H9 (cell line): ENCODE measurements around the gene HOXD11. TPM values are rescaled to one million over a fixed set of nuclear protein-coding genes. Genes with fewer than 3 reads are reported as not detected.

Experiments
- DNase-seq: peaks from one replicate; pipeline ENCODE4 v3.0.0-alpha.2; 2017
- H2AFZ ChIP-seq: one replicate; pipeline ENCODE4 v1.6.1; 2013; ENCODE audit warnings: mild to moderate bottlenecking, low read length, control low read depth, moderate library complexity
- H2AK5ac ChIP-seq: 2 replicates; pipeline ENCODE4 v1.6.1; 2013; ENCODE audit warnings: low read length, control low read depth, mixed read lengths; ENCODE audit not compliant: insufficient read length
- H2BK120ac ChIP-seq: one replicate; pipeline ENCODE4 v1.6.1; 2013; ENCODE audit warnings: low read depth, mild to moderate bottlenecking, low read length, control low read depth, inconsistent platforms; ENCODE audit not compliant: poor library complexity, severe bottlenecking
- H2BK12ac ChIP-seq: 2 replicates; pipeline ENCODE4 v1.6.1; 2013; ENCODE audit warnings: low read length, control low read depth, mixed read lengths, low read depth; ENCODE audit not compliant: insufficient read length
- H2BK15ac ChIP-seq: 2 replicates; pipeline ENCODE4 v1.6.1; 2013; ENCODE audit warnings: low read depth, low read length, control low read depth
- H2BK20ac ChIP-seq: one replicate; pipeline ENCODE4 v1.6.1; 2013; ENCODE audit warnings: low read depth, mild to moderate bottlenecking, low read length, control low read depth, inconsistent platforms; ENCODE audit not compliant: poor library complexity, severe bottlenecking
- H2BK5ac ChIP-seq: 2 replicates; pipeline ENCODE4 v1.6.1; 2013; ENCODE audit warnings: low read length, control low read depth, mixed read lengths; ENCODE audit not compliant: insufficient read length
- H3K14ac ChIP-seq: 2 replicates; pipeline ENCODE4 v1.6.1; 2013; ENCODE audit warnings: low read length, control low read depth; ENCODE audit not compliant: insufficient read depth
- H3K18ac ChIP-seq: 2 replicates; pipeline ENCODE4 v1.6.1; 2013; ENCODE audit warnings: low read depth, mild to moderate bottlenecking, mixed read lengths, low read length, control low read depth; ENCODE audit not compliant: insufficient read length
- H3K23ac ChIP-seq: 2 replicates; pipeline ENCODE4 v1.6.1; 2013; ENCODE audit warnings: low read length, control low read depth, mixed read lengths, low read depth; ENCODE audit not compliant: insufficient read length
- H3K23me2 ChIP-seq: 2 replicates; pipeline ENCODE4 v1.6.1; 2013; ENCODE audit warnings: low read depth, mild to moderate bottlenecking, mixed read lengths, low read length, control low read depth; ENCODE audit not compliant: insufficient read length, poor library complexity, severe bottlenecking
- H3K27ac ChIP-seq: 2 replicates; pipeline ENCODE4 v1.5.1; 2013; ENCODE audit warnings: low read length, control low read depth, mixed read lengths, low read depth; ENCODE audit not compliant: insufficient read length
- H3K27me3 ChIP-seq: 2 replicates; pipeline ENCODE4 v1.6.1; 2013; ENCODE audit warnings: low read length, control low read depth, inconsistent platforms; ENCODE audit not compliant: insufficient read depth
- H3K4ac ChIP-seq: 2 replicates; pipeline ENCODE4 v1.6.1; 2013; ENCODE audit warnings: low read depth, mild to moderate bottlenecking, control low read depth, inconsistent platforms, low read length, moderate library complexity
- H3K4me1 ChIP-seq: 2 replicates; pipeline ENCODE4 v1.6.1; 2013; ENCODE audit warnings: low read length, control low read depth, inconsistent platforms; ENCODE audit not compliant: insufficient read depth
- H3K4me2 ChIP-seq: 2 replicates; pipeline ENCODE4 v1.6.1; 2013; ENCODE audit warnings: low read length, control low read depth, mixed read lengths; ENCODE audit not compliant: insufficient read length, insufficient read depth
- H3K56ac ChIP-seq: 2 replicates; pipeline ENCODE4 v1.6.1; 2013; ENCODE audit warnings: low read depth, mild to moderate bottlenecking, mixed read lengths, low read length, control low read depth; ENCODE audit not compliant: insufficient read length
- H3K79me1 ChIP-seq: 2 replicates; pipeline ENCODE4 v1.6.1; 2013; ENCODE audit warnings: low read depth, mild to moderate bottlenecking, moderate library complexity, low read length, control low read depth, inconsistent platforms; ENCODE audit not compliant: insufficient read depth, poor library complexity, severe bottlenecking
- H3K79me2 ChIP-seq: 2 replicates; pipeline ENCODE4 v1.6.1; 2013; ENCODE audit warnings: low read length, control low read depth, inconsistent platforms; ENCODE audit not compliant: insufficient read depth
- H3K9ac ChIP-seq: 2 replicates; pipeline ENCODE4 v1.6.1; 2013; ENCODE audit warnings: low read length, control low read depth, mixed read lengths; ENCODE audit not compliant: insufficient read length; ENCODE audit errors: extremely low read depth
- H3K9me3 ChIP-seq: one replicate; pipeline ENCODE4 v1.6.1; 2013; ENCODE audit warnings: low read depth, low read length, inconsistent platforms; ENCODE audit not compliant: control insufficient read depth
- H3T11ph ChIP-seq: one replicate; pipeline ENCODE4 v1.6.1; 2013; ENCODE audit warnings: mild to moderate bottlenecking, low read length, control low read depth, inconsistent platforms
- H4K20me1 ChIP-seq: one replicate; pipeline ENCODE4 v1.6.1; 2013; ENCODE audit not compliant: control insufficient read depth, insufficient read length, insufficient read depth
- H4K5ac ChIP-seq: 2 replicates; pipeline ENCODE4 v1.6.1; 2013; ENCODE audit warnings: low read depth, mild to moderate bottlenecking, mixed read lengths, low read length, control low read depth; ENCODE audit not compliant: insufficient read length
- H4K8ac ChIP-seq: replicated peaks from 2 replicates; pipeline ENCODE4 v1.6.1; 2013; ENCODE audit warnings: low read length, control low read depth, mixed read lengths, low read depth; ENCODE audit not compliant: insufficient read length
- H4K91ac ChIP-seq: 2 replicates; pipeline ENCODE4 v1.6.1; 2013; ENCODE audit warnings: low read depth, mild to moderate bottlenecking, moderate library complexity, mixed read lengths, low read length, control low read depth; ENCODE audit not compliant: insufficient read length
- H3K27ac Mint-ChIP-seq, 3 experiments: 2 replicates in 2 of 3; 3 replicates in 1 of 3; pipeline ENCODE4 v1.8.0; 2020 to 2021; ENCODE audit warnings: mixed read lengths in 3 of 3, mild to moderate bottlenecking in 1 of 3, moderate library complexity in 1 of 3
- H3K27me3 Mint-ChIP-seq: 2 replicates; pipeline ENCODE4 v1.8.0; 2021; ENCODE audit warnings: low read depth, mild to moderate bottlenecking, moderate library complexity, mixed read lengths
- H3K36me3 Mint-ChIP-seq, 3 experiments: 2 replicates in 2 of 3; 3 replicates in 1 of 3; pipeline ENCODE4 v1.8.0; 2020 to 2021; ENCODE audit warnings: low read depth in 3 of 3, mixed read lengths in 3 of 3; ENCODE audit not compliant: insufficient read depth in 1 of 3
- H3K4me1 Mint-ChIP-seq, 2 experiments: 2 replicates each; pipeline ENCODE4 v1.8.0; 2020; ENCODE audit warnings: mixed read lengths in 2 of 2
- H3K4me3 Mint-ChIP-seq, 2 experiments: 2 replicates in 1 of 2; 3 replicates in 1 of 2; pipeline ENCODE4 v1.8.0; 2020 to 2021; ENCODE audit warnings: mild to moderate bottlenecking in 2 of 2, mixed read lengths in 2 of 2, moderate library complexity in 1 of 2
- H3K9me3 Mint-ChIP-seq, 2 experiments: 2 replicates in 1 of 2; 3 replicates in 1 of 2; pipeline ENCODE4 v1.8.0; 2020; ENCODE audit warnings: mild to moderate bottlenecking in 2 of 2, mixed read lengths in 2 of 2, moderate library complexity in 1 of 2
- CTCF ChIP-seq: fragments of 200-600 bp; sonication (generic); conservative IDR thresholded peaks from 3 replicates; pipeline ENCODE4 v1.8.0; 2021; ENCODE audit warnings: antibody characterized with exemption, mild to moderate bottlenecking
- WGBS: extraction: QIAGEN DNeasy Blood & Tissue Kit; methylation state at CpG from one replicate; pipeline ENCODE4 v1.1.7; 2013; ENCODE audit warnings: missing lambda C conversion rate, low lambda C conversion rate, mixed read lengths; ENCODE audit not compliant: insufficient read length; ENCODE audit errors: extremely low coverage; 5-methylcytosine and 5-hydroxymethylcytosine counted together
- total RNA-seq: library from RNA; stranded (reverse); gene quantifications from 2 replicates; pipeline ENCODE4 v1.2.1, GENCODE V29; 2021

HOXD11 gene
- total RNA-seq, 1 experiment from 2014 or later = not detected

- Histone ChIP-seq H3K9me3 (no peaks in the 10 kb centered on the region), H3K14ac (no peak overlapping the region), H3K4ac (no peak overlapping the region), H2BK5ac (no peak overlapping the region), H2AK5ac (no peak overlapping the region), H3K23me2 (no peaks in the 10 kb centered on the region), H2BK20ac (no peak overlapping the region), H3K9ac (no peak overlapping the region), H3K4me1 (no peaks in the 10 kb centered on the region; the same call in 1 of the 2 replicates), H3K79me2 (no peaks in the 10 kb centered on the region), H4K5ac (no peak overlapping the region), H3K27me3 (peaks cover 100% of the 10 kb centered on the region), H2BK15ac (no peak overlapping the region), H3K4me2 (no peak overlapping the region), H2BK120ac (no peak overlapping the region), H3K23ac (no peak overlapping the region), H2BK12ac (no peak overlapping the region), H3T11ph (no peak overlapping the region), H3K79me1 (no peaks in the 10 kb centered on the region), H4K91ac (no peak overlapping the region), H3K56ac (no peak overlapping the region), H3K18ac (no peak overlapping the region), H4K20me1 (no peaks in the 10 kb centered on the region), H4K8ac (no peak overlapping the region), H3K27ac (no peak overlapping the region), H2AFZ (no peak overlapping the region)
- peaks cover 3 to 8% of the 10 kb centered on the region in 2 experiments; a peak in 3 of 5 replicates for H3K9me3 Mint-ChIP-seq
- H3K27ac Mint-ChIP-seq = no peak overlapping the region
- no peak for TF ChIP-seq CTCF
- H3K4me3 Mint-ChIP-seq = no peak overlapping the region
- no peaks in the 10 kb centered on the region; a peak in 1 of 7 replicates for H3K36me3 Mint-ChIP-seq
- H3K4me1 Mint-ChIP-seq = peaks cover 6 to 33% of the 10 kb centered on the region in 2 experiments; a peak in 3 of 4 replicates
- no peak for DNase-seq
- no CpG with 5 or more reads among the region's 6 CpGs for WGBS
- peaks cover 100% of the 10 kb centered on the region for H3K27me3 Mint-ChIP-seq
Observed at GRCh38 chr2:176155356-176156044, 48.4 kb downstream of the HOXD11 start.
